ENCODE data around the gene ZMAT3. TPM values are rescaled to one million over a fixed set of nuclear protein-coding genes. Genes with fewer than 3 reads are reported as not detected.

ZMAT3 gene
- total and polyA plus RNA-seq, 2 of the 13 experiments (the other 11 are each of a cell fraction or from before 2014, with no cell fraction given), result 11.4 to 11.7 TPM

GRCh38 chr3:179029096-179029495, 42.5 kb downstream of the ZMAT3 start:
- WGBS (ENCODE audit: low lambda C conversion rate), result 98% methylated on average over 3 of the region's 3 CpGs
- CTCF ChIA-PET (ENCODE audit: low intra/inter-chr PET ratio, low total read pairs), result no interaction called here
- Histone ChIP-seq H3K4me1 (ENCODE audit: insufficient read depth, low read length) (no peaks in the 10 kb centered on the region), H3K4me2 (ENCODE audit: low read depth, low read length) (no peak overlapping the region), H3K27me3 (ENCODE audit: control insufficient read depth in 1 of 2, insufficient read depth in 2 of 2, low read length in 2 of 2) (no peaks in the 10 kb centered on the region), H3K27ac (ENCODE audit: extremely low read length, insufficient read depth, low read length) (no peak overlapping the region), H2AFZ (ENCODE audit: low read length) (no peak overlapping the region), H3K4me3 (replicated peaks in 1 of 3; ENCODE audit: insufficient read depth in 1 of 3, low read depth in 2 of 3, low read length in 3 of 3) (no peak overlapping the region), H3K79me2 (ENCODE audit: insufficient read depth, low read length) (peaks cover 2% of the 10 kb centered on the region), H4K20me1 (ENCODE audit: insufficient read depth, low read length) (no peaks in the 10 kb centered on the region), H3K36me3 (replicated peaks in 1 of 2; ENCODE audit: control insufficient read depth in 1 of 2, insufficient read depth in 2 of 2, low read length in 2 of 2) (peaks cover 2 to 6% of the 10 kb centered on the region in 2 experiments), H3K9ac (ENCODE audit: insufficient read depth, low read depth, low read length) (no peak overlapping the region), H3K9me3 (ENCODE audit: low read length) (no peaks in the 10 kb centered on the region)
- ATAC-seq, result no peak
- in situ Hi-C loops (cut with HindIII; ENCODE audit: extremely low pct_ligation_motif_present, low pct_unique_long_range_greater_than_20kb), result no loop called here
- FAIRE-seq, result no peak
- POLR2A ChIA-PET, result no interaction called here
- intact Hi-C loops (cut with micrococcal nuclease; ENCODE audit: unreplicated experiment), result no loop called here
- BruUV-seq (replicated peaks), result no TSS peak
- DNase-seq (ENCODE audit: low spot score), result no peak
- TF ChIP-seq, protein P1, sequence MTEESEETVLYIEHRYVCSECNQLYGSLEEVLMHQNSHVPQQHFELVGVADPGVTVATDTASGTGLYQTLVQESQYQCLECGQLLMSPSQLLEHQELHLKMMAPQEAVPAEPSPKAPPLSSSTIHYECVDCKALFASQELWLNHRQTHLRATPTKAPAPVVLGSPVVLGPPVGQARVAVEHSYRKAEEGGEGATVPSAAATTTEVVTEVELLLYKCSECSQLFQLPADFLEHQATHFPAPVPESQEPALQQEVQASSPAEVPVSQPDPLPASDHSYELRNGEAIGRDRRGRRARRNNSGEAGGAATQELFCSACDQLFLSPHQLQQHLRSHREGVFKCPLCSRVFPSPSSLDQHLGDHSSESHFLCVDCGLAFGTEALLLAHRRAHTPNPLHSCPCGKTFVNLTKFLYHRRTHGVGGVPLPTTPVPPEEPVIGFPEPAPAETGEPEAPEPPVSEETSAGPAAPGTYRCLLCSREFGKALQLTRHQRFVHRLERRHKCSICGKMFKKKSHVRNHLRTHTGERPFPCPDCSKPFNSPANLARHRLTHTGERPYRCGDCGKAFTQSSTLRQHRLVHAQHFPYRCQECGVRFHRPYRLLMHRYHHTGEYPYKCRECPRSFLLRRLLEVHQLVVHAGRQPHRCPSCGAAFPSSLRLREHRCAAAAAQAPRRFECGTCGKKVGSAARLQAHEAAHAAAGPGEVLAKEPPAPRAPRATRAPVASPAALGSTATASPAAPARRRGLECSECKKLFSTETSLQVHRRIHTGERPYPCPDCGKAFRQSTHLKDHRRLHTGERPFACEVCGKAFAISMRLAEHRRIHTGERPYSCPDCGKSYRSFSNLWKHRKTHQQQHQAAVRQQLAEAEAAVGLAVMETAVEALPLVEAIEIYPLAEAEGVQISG (CRISPR knock-in tag; IDR thresholded peaks at IDR 0.05), result no peak
- no peak for TF ChIP-seq SMAD9 (CRISPR knock-in tag; IDR thresholded peaks at IDR 0.05)
- no peak for TF ChIP-seq MAFK (conservative IDR thresholded peaks at IDR 0.05 in 1 of 2, IDR thresholded peaks at IDR 0.05 in 1 of 2; ENCODE audit: low read length in 2 of 2)
- no peak for TF ChIP-seq POLR2AphosphoS2 (IDR thresholded peaks at IDR 0.05; ENCODE audit: low read depth, low read length)
- no peak for TF ChIP-seq U2AF1 (optimal IDR thresholded peaks at IDR 0.05; ENCODE audit: low read depth, low read length)
- TF ChIP-seq ZFYVE20 (CRISPR knock-in tag; IDR thresholded peaks at IDR 0.05; ENCODE audit: borderline replicate concordance, low read depth), result no peak
- TF ChIP-seq BCL6 (CRISPR knock-in tag; IDR thresholded peaks at IDR 0.05), result no peak
- no peak for TF ChIP-seq ZFAT (CRISPR knock-in tag; conservative IDR thresholded peaks at IDR 0.05)
- no peak for TF ChIP-seq ZNF225 (CRISPR knock-in tag; IDR thresholded peaks at IDR 0.05)
- no peak for TF ChIP-seq ZNF124 (CRISPR knock-in tag; IDR thresholded peaks at IDR 0.05)
- no peak for TF ChIP-seq NCOA1 (CRISPR knock-in tag; IDR thresholded peaks at IDR 0.05)
- no peak for TF ChIP-seq CHD4 (IDR thresholded peaks at IDR 0.05; ENCODE audit: borderline replicate concordance, low read length)
- TF ChIP-seq, protein P2, sequence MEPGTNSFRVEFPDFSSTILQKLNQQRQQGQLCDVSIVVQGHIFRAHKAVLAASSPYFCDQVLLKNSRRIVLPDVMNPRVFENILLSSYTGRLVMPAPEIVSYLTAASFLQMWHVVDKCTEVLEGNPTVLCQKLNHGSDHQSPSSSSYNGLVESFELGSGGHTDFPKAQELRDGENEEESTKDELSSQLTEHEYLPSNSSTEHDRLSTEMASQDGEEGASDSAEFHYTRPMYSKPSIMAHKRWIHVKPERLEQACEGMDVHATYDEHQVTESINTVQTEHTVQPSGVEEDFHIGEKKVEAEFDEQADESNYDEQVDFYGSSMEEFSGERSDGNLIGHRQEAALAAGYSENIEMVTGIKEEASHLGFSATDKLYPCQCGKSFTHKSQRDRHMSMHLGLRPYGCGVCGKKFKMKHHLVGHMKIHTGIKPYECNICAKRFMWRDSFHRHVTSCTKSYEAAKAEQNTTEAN (CRISPR knock-in tag; conservative IDR thresholded peaks at IDR 0.05), result no peak
- TF ChIP-seq IRX3 (CRISPR knock-in tag; IDR thresholded peaks at IDR 0.05; ENCODE audit: borderline replicate concordance, low read depth), result no peak
- TF ChIP-seq ZNF761 (CRISPR knock-in tag; conservative IDR thresholded peaks at IDR 0.05), result no peak
- no peak for TF ChIP-seq ZKSCAN5 (CRISPR knock-in tag; IDR thresholded peaks at IDR 0.05)
- TF ChIP-seq ZNF230 (CRISPR knock-in tag; IDR thresholded peaks at IDR 0.05), result no peak
- TF ChIP-seq ZSCAN20 (CRISPR knock-in tag; IDR thresholded peaks at IDR 0.05; ENCODE audit: borderline replicate concordance), result no peak
